ENCODE measurements around the gene FBN2.
"Not testable (repeated sequence)": the region's sequence is repeated elsewhere in the genome, so short reads cannot be mapped to it uniquely, and the experiment has no call there.

Gene FBN2

DNA sequence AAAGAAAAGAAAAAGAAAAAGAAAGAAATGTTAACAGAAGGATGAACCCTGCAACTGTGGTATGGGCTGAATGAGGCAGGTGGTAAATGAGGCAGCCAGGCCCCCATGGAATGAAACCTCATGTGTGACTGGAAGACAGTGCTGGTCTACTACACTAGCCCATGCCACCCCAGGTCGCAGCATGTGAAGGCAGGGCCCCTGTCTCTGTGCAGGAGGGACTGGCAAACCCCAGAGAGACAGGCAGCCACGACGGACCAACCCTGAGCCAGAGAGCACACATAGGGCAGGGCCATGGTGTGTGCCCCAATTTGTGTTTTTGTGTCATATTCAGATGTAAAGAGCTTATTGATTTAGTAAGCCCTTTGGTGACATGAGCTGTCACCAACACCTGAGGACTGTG, 198.5 kb downstream of the FBN2 start:
- H3K9ac ChIP-seq (ENCODE audit: low read depth, low read length), result no peak overlapping the region
- no peak overlapping the region for H3K4me3 ChIP-seq (ENCODE audit: low read length)
- no peaks in the 10 kb centered on the region for H3K9me3 ChIP-seq (ENCODE audit: insufficient read depth, low read depth, low read length)
- peaks cover 89% of the 10 kb centered on the region for H3K36me3 ChIP-seq (ENCODE audit: insufficient read depth, low read length)
- H3K27ac ChIP-seq (ENCODE audit: low read depth, low read length), result no peak overlapping the region
- WGBS, result 91% methylated on average over 3 of the region's 3 CpGs
- H3K4me1 ChIP-seq (ENCODE audit: insufficient read depth, low read length), result no peaks in the 10 kb centered on the region
- no peaks in the 10 kb centered on the region for H3K27me3 ChIP-seq (ENCODE audit: insufficient read depth, low read length)

- no peak overlapping the region for H3K4me3 ChIP-seq (ENCODE audit: low read length)
- H3K9ac ChIP-seq (ENCODE audit: low read depth, low read length), result no peak overlapping the region
- H3K4me1 ChIP-seq (ENCODE audit: insufficient read depth, low read length), result no peaks in the 10 kb centered on the region
- H3K9me3 ChIP-seq (ENCODE audit: insufficient read depth, low read depth, low read length), result no peaks in the 10 kb centered on the region
- peaks cover 90% of the 10 kb centered on the region for H3K36me3 ChIP-seq (ENCODE audit: insufficient read depth, low read length)
- no peak overlapping the region for H3K27ac ChIP-seq (ENCODE audit: low read depth, low read length)
- 96% methylated on average over 12 of the region's 12 CpGs for WGBS
- no peaks in the 10 kb centered on the region for H3K27me3 ChIP-seq (ENCODE audit: insufficient read depth, low read length)
Observed at GRCh38 chr5:128338649-128339048, 199.4 kb downstream of the FBN2 start.

DNA sequence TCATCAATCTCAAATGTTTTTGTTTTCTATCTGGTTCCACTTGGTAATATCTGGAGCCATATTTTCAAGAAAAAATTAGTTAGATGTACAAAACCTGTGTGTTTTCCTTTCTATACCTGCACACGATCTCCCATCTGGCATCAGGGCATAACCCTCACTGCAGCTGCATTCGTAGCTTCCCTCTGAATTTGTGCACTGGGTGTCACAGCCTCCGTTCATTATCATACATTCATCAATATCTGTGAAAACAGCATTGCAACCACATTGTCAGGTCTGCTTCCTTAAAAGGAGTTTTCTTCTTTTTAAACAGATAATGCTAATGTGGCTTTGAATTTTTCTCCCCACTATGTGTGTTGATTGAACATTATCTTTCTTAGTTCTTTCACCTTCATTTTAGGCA, 202.7 kb downstream of the FBN2 start:
- Histone ChIP-seq H3K9me3 (ENCODE audit: insufficient read depth, low read depth, low read length) (no peaks in the 10 kb centered on the region), H3K36me3 (ENCODE audit: insufficient read depth, low read length) (peaks cover 98% of the 10 kb centered on the region), H3K27ac (ENCODE audit: low read depth, low read length) (no peak overlapping the region), H3K4me1 (ENCODE audit: insufficient read depth, low read length) (no peaks in the 10 kb centered on the region), H3K27me3 (ENCODE audit: insufficient read depth, low read length) (no peaks in the 10 kb centered on the region), H3K9ac (ENCODE audit: low read depth, low read length) (no peak overlapping the region), H3K4me3 (ENCODE audit: low read length) (no peak overlapping the region)
- WGBS, result 92% methylated on average over 3 of the region's 3 CpGs

- Histone ChIP-seq H3K4me1 (ENCODE audit: insufficient read depth, low read length) (no peaks in the 10 kb centered on the region), H3K9me3 (ENCODE audit: insufficient read depth, low read depth, low read length) (no peaks in the 10 kb centered on the region), H3K9ac (ENCODE audit: low read depth, low read length) (no peak overlapping the region), H3K27ac (ENCODE audit: low read depth, low read length) (no peak overlapping the region), H3K27me3 (ENCODE audit: insufficient read depth, low read length) (no peaks in the 10 kb centered on the region), H3K4me3 (ENCODE audit: low read length) (no peak overlapping the region), H3K36me3 (ENCODE audit: insufficient read depth, low read length) (peaks cover 100% of the 10 kb centered on the region)
- WGBS, result 96% methylated on average over 9 of the region's 9 CpGs
Observed at GRCh38 chr5:128334010-128334716, 203.9 kb downstream of the FBN2 start.

GRCh38 chr5:128331261-128331660, 206.8 kb downstream of the FBN2 start:
- WGBS, result 90% methylated on average over 5 of the region's 5 CpGs
- Histone ChIP-seq H3K36me3 (ENCODE audit: insufficient read depth, low read length) (peaks cover 98% of the 10 kb centered on the region), H3K4me1 (ENCODE audit: insufficient read depth, low read length) (no peaks in the 10 kb centered on the region), H3K9me3 (ENCODE audit: insufficient read depth, low read depth, low read length) (no peaks in the 10 kb centered on the region), H3K27me3 (ENCODE audit: insufficient read depth, low read length) (no peaks in the 10 kb centered on the region), H3K27ac (ENCODE audit: low read depth, low read length) (no peak overlapping the region), H3K4me3 (ENCODE audit: low read length) (no peak overlapping the region), H3K9ac (ENCODE audit: low read depth, low read length) (no peak overlapping the region)

DNA sequence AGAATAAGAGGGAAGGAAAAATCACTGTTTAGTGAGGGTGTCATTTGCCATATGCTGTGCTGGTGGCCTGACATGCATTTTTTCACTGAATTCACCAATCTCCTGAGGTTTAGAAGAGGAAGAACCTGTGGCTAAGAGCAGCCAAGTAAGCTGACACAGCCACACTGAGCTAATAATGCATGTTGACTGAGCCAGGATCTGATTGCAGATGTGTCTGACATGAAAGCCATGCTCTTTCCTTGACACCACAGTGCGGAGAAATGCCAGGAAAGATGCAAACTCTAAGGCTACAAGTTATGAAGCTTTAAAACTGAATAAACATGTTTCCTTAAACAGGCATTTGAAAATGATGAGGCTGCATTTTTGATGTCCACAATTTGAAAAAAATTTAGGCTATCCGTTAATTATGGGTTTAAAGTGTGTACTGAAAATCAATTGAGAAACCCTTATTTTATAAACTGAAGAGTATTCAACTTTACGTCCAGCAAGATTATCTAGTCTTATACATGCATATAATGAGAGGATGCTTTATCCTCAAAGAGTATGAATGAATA, 208.6 kb downstream of the FBN2 start:
- H3K9me3 ChIP-seq (ENCODE audit: insufficient read depth, low read depth, low read length), result no peaks in the 10 kb centered on the region
- 91% methylated on average over 2 of the region's 3 CpGs for WGBS

GRCh38 chr5:128328446-128328845, 209.6 kb downstream of the FBN2 start:
- Histone ChIP-seq H3K9me3 (ENCODE audit: insufficient read depth, low read depth, low read length) (no peaks in the 10 kb centered on the region), H3K27ac (ENCODE audit: low read depth, low read length) (no peak overlapping the region), H3K4me1 (ENCODE audit: insufficient read depth, low read length) (no peaks in the 10 kb centered on the region), H3K9ac (ENCODE audit: low read depth, low read length) (no peak overlapping the region), H3K4me3 (ENCODE audit: low read length) (no peak overlapping the region), H3K36me3 (ENCODE audit: insufficient read depth, low read length) (peaks cover 81% of the 10 kb centered on the region), H3K27me3 (ENCODE audit: insufficient read depth, low read length) (no peaks in the 10 kb centered on the region)
- 98% methylated on average over 8 of the region's 8 CpGs for WGBS

More for the DNA sequence above, 208.6 kb downstream of the FBN2 start:
- H3K36me3 ChIP-seq (ENCODE audit: insufficient read depth, low read length), result peaks cover 91% of the 10 kb centered on the region
- no peaks in the 10 kb centered on the region for H3K27me3 ChIP-seq (ENCODE audit: insufficient read depth, low read length)
- no peak overlapping the region for H3K9ac ChIP-seq (ENCODE audit: low read depth, low read length)
- no peak overlapping the region for H3K4me3 ChIP-seq (ENCODE audit: low read length)
- H3K27ac ChIP-seq (ENCODE audit: low read depth, low read length), result no peak overlapping the region
- H3K4me1 ChIP-seq (ENCODE audit: insufficient read depth, low read length), result no peaks in the 10 kb centered on the region

GRCh38 chr5:128328007-128328406, 210.0 kb downstream of the FBN2 start:
- no peaks in the 10 kb centered on the region for H3K9me3 ChIP-seq (ENCODE audit: insufficient read depth, low read depth, low read length)
- H3K27me3 ChIP-seq (ENCODE audit: insufficient read depth, low read length), result no peaks in the 10 kb centered on the region
- no peak overlapping the region for H3K9ac ChIP-seq (ENCODE audit: low read depth, low read length)
- H3K36me3 ChIP-seq (ENCODE audit: insufficient read depth, low read length), result peaks cover 76% of the 10 kb centered on the region
- no CpG with 5 or more reads among the region's 1 CpG for WGBS
- H3K27ac ChIP-seq (ENCODE audit: low read depth, low read length), result no peak overlapping the region
- H3K4me1 ChIP-seq (ENCODE audit: insufficient read depth, low read length), result no peaks in the 10 kb centered on the region
- H3K4me3 ChIP-seq (ENCODE audit: low read length), result no peak overlapping the region

- peaks cover 18% of the 10 kb centered on the region; the same call in 1 of the 2 replicates for H3K36me3 ChIP-seq (ENCODE audit: insufficient read depth, low read length)
- 99% methylated on average over 3 of the region's 4 CpGs for WGBS
Observed at GRCh38 chr5:128321418-128321817, 216.6 kb downstream of the FBN2 start.

GRCh38 chr5:128318691-128319090, 219.4 kb downstream of the FBN2 start:
- H3K27me3 ChIP-seq (ENCODE audit: insufficient read depth, low read length), result no peaks in the 10 kb centered on the region
- no peaks in the 10 kb centered on the region for H3K9me3 ChIP-seq (ENCODE audit: insufficient read depth, low read depth, low read length)
- WGBS, result 92% methylated on average over 1 of the region's 2 CpGs
- H3K9ac ChIP-seq (ENCODE audit: low read depth, low read length), result no peak overlapping the region
- H3K27ac ChIP-seq (ENCODE audit: low read depth, low read length), result no peak overlapping the region
- H3K36me3 ChIP-seq (ENCODE audit: insufficient read depth, low read length), result peaks cover 13% of the 10 kb centered on the region; the same call in 1 of the 2 replicates
- H3K4me3 ChIP-seq (ENCODE audit: low read length), result no peak overlapping the region
- no peaks in the 10 kb centered on the region for H3K4me1 ChIP-seq (ENCODE audit: insufficient read depth, low read length)

More at GRCh38 chr5:128321418-128321817, 216.6 kb downstream of the FBN2 start:
- H3K9me3 ChIP-seq (ENCODE audit: insufficient read depth, low read depth, low read length); H3K9ac ChIP-seq (ENCODE audit: low read depth, low read length); H3K27me3 ChIP-seq (ENCODE audit: insufficient read depth, low read length); H3K27ac ChIP-seq (ENCODE audit: low read depth, low read length); H3K4me3 ChIP-seq (ENCODE audit: low read length); H3K4me1 ChIP-seq (ENCODE audit: insufficient read depth, low read length): not testable (repeated sequence)

GRCh38 chr5:128317481-128317880, 220.6 kb downstream of the FBN2 start:
- H3K4me1 ChIP-seq (ENCODE audit: insufficient read depth, low read length), result no peaks in the 10 kb centered on the region
- H3K9me3 ChIP-seq (ENCODE audit: insufficient read depth, low read depth, low read length), result no peaks in the 10 kb centered on the region
- H3K4me3 ChIP-seq (ENCODE audit: low read length), result no peak overlapping the region
- no peak overlapping the region for H3K27ac ChIP-seq (ENCODE audit: low read depth, low read length)
- 98% methylated on average over 1 of the region's 1 CpG for WGBS
- H3K36me3 ChIP-seq (ENCODE audit: insufficient read depth, low read length), result peaks cover 13% of the 10 kb centered on the region; the same call in 1 of the 2 replicates
- no peak overlapping the region for H3K9ac ChIP-seq (ENCODE audit: low read depth, low read length)
- H3K27me3 ChIP-seq (ENCODE audit: insufficient read depth, low read length), result no peaks in the 10 kb centered on the region
